ENCODE results near the gene TRIM49D2.
"Not testable (repeated sequence)": the region's sequence is repeated elsewhere in the genome, so short reads cannot be mapped to it uniquely, and the experiment has no call there.

Gene TRIM49D2, protein sequence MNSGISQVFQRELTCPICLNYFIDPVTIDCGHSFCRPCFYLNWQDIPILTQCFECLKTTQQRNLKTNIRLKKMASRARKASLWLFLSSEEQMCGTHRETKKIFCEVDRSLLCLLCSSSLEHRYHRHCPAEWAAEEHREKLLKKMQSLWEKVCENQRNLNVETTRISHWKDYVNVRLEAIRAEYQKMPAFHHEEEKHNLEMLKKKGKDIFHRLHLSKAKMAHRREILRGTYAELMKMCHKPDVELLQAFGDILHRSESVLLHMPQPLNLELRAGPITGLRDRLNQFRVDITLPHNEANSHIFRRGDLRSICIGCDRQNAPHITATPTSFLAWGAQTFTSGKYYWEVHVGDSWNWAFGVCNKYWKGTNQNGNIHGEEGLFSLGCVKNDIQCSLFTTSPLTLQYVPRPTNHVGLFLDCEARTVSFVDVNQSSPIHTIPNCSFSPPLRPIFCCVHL

DNA sequence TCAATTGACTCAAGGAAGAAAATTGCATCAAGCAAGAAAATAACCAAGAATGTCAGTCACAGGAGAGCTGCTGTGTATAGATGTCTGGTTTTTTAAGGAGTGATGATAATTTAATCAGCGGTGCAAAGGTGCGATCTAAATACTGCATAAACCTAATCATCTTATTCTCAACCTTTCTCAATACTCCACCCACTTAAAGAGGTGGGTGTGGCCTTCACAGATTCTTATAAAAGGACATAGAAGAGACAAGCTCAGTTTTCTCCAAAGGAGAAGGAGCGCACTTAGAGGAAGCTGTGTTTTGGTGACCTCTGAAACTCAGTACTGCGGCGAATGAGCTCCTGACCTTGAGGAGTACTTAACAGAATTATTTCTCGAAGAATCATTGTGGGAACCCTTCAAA, at the start of gene TRIM49D2:
Gene TRIM49D2 (plus strand): TSS at position 301 of the 400 bp plus-strand sequence. CDS start 2,698 bp downstream, outside the sequence.
- H3K9me3 ChIP-seq (ENCODE audit: control insufficient read depth in 1 of 2, low read length in 2 of 2); H3K4me1 ChIP-seq (ENCODE audit: control insufficient read depth in 1 of 2, insufficient read depth in 2 of 2, low read length in 2 of 2); H3K27ac ChIP-seq (ENCODE audit: low read length); H3K27me3 ChIP-seq (ENCODE audit: low read depth, low read length); H3K36me3 ChIP-seq (ENCODE audit: control insufficient read depth in 1 of 2, insufficient read depth in 2 of 2, low read length in 2 of 2); H3K4me3 ChIP-seq (ENCODE audit: low read depth in 1 of 2, low read length in 2 of 2): not testable (repeated sequence)

DNA sequence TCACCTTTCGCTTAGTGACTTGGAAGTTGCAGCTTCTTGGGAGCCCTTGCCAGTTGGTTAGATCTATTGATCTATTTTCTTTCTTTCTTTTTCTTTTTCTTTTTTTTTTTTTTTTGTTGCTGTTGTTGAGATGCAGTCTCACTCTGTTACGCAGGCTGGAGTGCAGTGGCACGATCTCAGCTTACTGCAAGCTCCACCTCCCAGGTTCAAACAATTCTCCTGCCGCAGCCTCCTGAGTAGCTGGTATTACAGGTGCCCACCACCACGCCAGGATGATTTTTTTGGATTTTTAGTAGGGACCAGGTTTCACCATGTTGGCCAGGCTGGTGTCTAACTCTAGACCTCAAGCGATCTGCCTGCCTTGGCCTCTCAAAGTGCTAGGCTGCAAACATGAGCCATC, 46.4 kb upstream of the TRIM49D2 start:
- not testable (repeated sequence) for H3K9me3 ChIP-seq (ENCODE audit: control insufficient read depth in 1 of 2, low read length in 2 of 2); H3K36me3 ChIP-seq (ENCODE audit: control insufficient read depth in 1 of 2, insufficient read depth in 2 of 2, low read length in 2 of 2); H3K27ac ChIP-seq (ENCODE audit: low read length); H3K4me3 ChIP-seq (ENCODE audit: low read depth in 1 of 2, low read length in 2 of 2); H3K4me1 ChIP-seq (ENCODE audit: control insufficient read depth in 1 of 2, insufficient read depth in 2 of 2, low read length in 2 of 2); H3K27me3 ChIP-seq (ENCODE audit: low read depth, low read length)

DNA sequence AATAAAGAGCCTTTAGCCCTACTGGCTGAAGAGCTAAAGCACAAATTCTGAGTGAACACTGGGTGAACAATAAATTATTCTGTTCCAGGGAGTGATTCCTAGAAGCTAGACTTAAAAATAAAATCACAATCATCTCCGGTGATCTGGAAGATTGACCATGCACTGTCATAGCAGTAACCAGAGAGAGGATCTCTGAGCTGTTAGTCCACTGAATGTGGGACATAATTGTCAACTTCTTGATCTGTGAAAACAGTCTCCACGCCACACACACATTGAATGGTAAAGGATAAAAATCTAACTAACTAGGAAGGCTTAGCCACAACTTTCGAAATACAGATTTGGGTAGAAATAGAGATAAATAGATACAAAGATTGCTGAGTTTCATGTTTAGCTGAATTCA, 30.6 kb upstream of the TRIM49D2 start:
- not testable (repeated sequence) for H3K4me3 ChIP-seq (ENCODE audit: low read depth in 1 of 2, low read length in 2 of 2); H3K27ac ChIP-seq (ENCODE audit: low read length); H3K9me3 ChIP-seq (ENCODE audit: control insufficient read depth in 1 of 2, low read length in 2 of 2); H3K4me1 ChIP-seq (ENCODE audit: control insufficient read depth in 1 of 2, insufficient read depth in 2 of 2, low read length in 2 of 2); H3K27me3 ChIP-seq (ENCODE audit: low read depth, low read length); H3K36me3 ChIP-seq (ENCODE audit: control insufficient read depth in 1 of 2, insufficient read depth in 2 of 2, low read length in 2 of 2)

DNA sequence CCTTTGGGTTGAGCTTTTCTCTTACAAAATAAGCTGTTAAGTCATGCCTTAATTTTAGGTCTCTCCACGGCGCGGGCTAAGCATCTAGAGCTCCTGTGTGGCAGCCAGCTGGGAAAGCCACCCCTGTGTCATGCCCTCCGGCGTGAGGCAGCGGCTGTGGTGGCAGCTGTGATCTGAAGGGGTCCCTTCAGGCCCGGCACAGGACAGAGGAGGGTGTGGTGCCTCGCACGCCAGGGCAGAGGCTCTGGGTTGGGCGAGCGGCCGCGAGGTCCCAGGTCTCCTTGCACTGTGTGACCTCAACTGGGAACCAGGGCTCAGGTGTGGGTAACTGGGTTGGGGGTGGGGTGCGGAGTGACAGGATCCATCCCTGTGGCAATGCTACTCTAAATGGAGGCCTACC, 23.1 kb upstream of the TRIM49D2 start:
- H3K36me3 ChIP-seq (ENCODE audit: control insufficient read depth in 1 of 2, insufficient read depth in 2 of 2, low read length in 2 of 2); H3K4me3 ChIP-seq (ENCODE audit: low read depth in 1 of 2, low read length in 2 of 2); H3K27ac ChIP-seq (ENCODE audit: low read length); H3K4me1 ChIP-seq (ENCODE audit: control insufficient read depth in 1 of 2, insufficient read depth in 2 of 2, low read length in 2 of 2); H3K27me3 ChIP-seq (ENCODE audit: low read depth, low read length); H3K9me3 ChIP-seq (ENCODE audit: control insufficient read depth in 1 of 2, low read length in 2 of 2): not testable (repeated sequence)

DNA sequence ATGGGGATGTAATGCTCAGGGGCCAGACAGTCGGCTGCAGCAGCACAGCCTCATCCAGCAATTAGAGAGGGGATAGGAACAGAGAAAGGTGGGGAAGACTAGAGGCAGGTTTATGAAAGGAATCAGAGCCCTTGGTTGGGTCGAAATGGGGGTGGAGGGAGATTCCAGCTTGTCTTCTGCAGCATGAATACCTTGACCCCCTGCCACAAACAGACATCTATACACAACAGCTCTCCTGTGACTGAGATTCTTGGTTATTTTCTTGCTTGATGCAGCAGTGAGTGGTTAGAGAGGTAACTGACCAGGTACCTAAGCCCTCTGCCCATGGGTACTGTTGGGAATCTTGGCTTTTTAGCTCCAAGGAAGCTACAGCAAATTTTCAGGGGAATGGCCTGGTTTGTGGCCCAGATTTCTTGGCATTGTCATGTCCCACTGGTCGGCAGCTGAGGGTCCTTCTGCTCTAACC, 1.6 kb upstream of the TRIM49D2 start, which contains the start of gene TRIM49D1:
Gene TRIM49D1 (minus strand): TSS at position 51 of the 466 bp plus-strand sequence. CDS start 4,535 bp downstream, outside the sequence.
- Histone ChIP-seq H3K4me1 (ENCODE audit: control insufficient read depth in 1 of 2, insufficient read depth in 2 of 2, low read length in 2 of 2) (no peaks in the 10 kb centered on the region), H3K36me3 (ENCODE audit: control insufficient read depth in 1 of 2, insufficient read depth in 2 of 2, low read length in 2 of 2) (no peaks in the 10 kb centered on the region), H3K4me3 (ENCODE audit: low read depth in 1 of 2, low read length in 2 of 2) (no peak within 1 kb of the TSS), H3K9me3 (ENCODE audit: control insufficient read depth in 1 of 2, low read length in 2 of 2) (no peaks in the 10 kb centered on the region), H3K27me3 (ENCODE audit: low read depth, low read length) (no peaks in the 10 kb centered on the region), H3K27ac (ENCODE audit: low read length) (no peak within 1 kb of the TSS)

DNA sequence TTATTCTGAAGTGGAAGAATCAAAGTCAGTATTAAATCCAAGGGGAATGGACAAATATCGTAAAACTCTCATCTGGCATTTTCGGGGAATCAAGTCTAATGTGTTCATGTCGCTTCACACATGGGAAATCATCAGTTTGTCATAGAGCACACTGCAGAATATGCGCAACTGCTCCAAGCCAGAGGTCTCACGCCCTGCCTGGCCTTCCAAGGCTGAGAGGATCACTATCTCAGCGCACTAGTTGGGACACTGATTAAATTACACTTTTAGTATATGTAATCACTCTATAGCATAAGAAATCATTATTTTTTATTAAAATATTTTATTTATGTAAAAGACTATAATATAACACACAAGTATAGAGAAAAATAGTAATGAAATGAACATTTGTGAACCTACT, 37.0 kb downstream of the TRIM49D2 start:
- not testable (repeated sequence) for H3K27ac ChIP-seq (ENCODE audit: low read length); H3K4me1 ChIP-seq (ENCODE audit: control insufficient read depth in 1 of 2, insufficient read depth in 2 of 2, low read length in 2 of 2); H3K9me3 ChIP-seq (ENCODE audit: control insufficient read depth in 1 of 2, low read length in 2 of 2); H3K36me3 ChIP-seq (ENCODE audit: control insufficient read depth in 1 of 2, insufficient read depth in 2 of 2, low read length in 2 of 2); H3K4me3 ChIP-seq (ENCODE audit: low read depth in 1 of 2, low read length in 2 of 2); H3K27me3 ChIP-seq (ENCODE audit: low read depth, low read length)

DNA sequence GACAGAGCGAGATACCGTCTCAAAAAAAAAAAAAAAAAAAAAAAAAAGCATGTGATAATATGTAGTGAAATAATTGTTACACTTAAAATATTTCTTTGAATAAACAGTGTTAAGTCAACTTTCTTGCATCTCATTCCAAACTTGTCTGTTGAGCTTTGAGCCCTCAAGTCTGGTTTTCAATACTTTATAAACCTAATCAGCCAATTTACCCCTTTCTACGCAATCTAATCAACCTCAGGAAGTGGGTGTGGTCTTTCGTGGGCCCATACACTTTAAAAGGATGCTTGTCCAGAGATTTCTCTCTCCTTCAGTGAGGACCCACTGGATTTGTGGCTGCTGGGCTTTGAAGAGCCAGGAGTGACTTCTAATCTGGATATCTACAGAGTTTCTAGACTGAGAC, 41.9 kb downstream of the TRIM49D2 start, which contains the start of gene TRIM64:
Gene TRIM64 (plus strand): TSS at position 301 of the 400 bp plus-strand sequence. CDS start 2,467 bp downstream, outside the sequence.
- H3K27me3 ChIP-seq (ENCODE audit: low read depth, low read length); H3K4me1 ChIP-seq (ENCODE audit: control insufficient read depth in 1 of 2, insufficient read depth in 2 of 2, low read length in 2 of 2); H3K9me3 ChIP-seq (ENCODE audit: control insufficient read depth in 1 of 2, low read length in 2 of 2); H3K27ac ChIP-seq (ENCODE audit: low read length); H3K36me3 ChIP-seq (ENCODE audit: control insufficient read depth in 1 of 2, insufficient read depth in 2 of 2, low read length in 2 of 2); H3K4me3 ChIP-seq (ENCODE audit: low read depth in 1 of 2, low read length in 2 of 2): not testable (repeated sequence)

All from muscle layer of duodenum (tissue), 2 donors.